ENCODE data around the gene TNNI3. TPM values are rescaled to one million over a fixed set of nuclear protein-coding genes. Genes with fewer than 3 reads are reported as not detected.

The TNNI3 gene
- total and polyA plus RNA-seq, 2 of the 4 experiments (the other 2 are of a cell fraction) = not detected

DNA sequence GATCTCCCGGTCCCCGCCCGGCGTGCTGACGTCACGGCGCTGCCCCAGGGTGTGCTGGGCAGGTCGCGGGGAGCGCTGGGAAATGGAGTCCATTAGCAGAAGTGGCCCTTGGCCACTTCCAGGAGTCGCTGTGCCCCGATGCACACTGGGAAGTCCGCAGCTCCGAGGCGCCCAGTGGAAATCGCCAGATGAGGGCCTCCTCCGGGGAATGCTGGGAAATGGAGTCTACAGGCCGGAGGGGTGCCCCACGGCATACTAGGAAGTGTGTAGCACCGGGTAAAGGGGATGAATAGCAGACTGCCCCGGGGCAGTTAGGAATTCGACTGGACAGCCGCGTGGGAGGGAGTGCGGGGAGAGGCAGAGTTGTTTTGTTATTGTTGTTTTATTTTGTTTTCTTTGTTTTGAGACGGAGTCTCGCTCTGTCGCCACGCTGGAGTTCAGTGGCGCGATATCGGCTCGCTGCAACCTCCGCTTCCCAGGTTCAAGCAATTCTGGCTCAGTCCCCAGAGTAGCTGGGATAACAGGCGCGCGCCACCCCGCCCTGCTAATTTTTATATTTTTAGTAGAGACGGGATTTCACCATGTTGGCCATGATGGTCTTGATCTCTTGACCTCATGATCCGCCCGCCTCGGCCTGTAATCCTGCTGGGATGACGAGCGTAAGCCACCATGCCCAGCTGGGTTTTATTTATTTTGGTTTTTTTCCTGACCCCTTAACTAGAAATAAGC lies 39.7 kb downstream of the TNNI3 start:
- intact Hi-C loops (cut with micrococcal nuclease) = no loop called here
- Histone ChIP-seq H4K8ac (ENCODE audit: low read depth in 2 of 2, low read length in 2 of 2) (peak overlapping the region; percentile 98), H3K4ac (ENCODE audit: low read depth, low read length) (peak overlapping the region; percentile 87), H3K9me1 (ENCODE audit: insufficient read depth, low read length) (peaks cover 4% of the 10 kb centered on the region; the same call in 1 of the 2 replicates), H3K4me2 (ENCODE audit: low read depth, low read length) (peak overlapping the region; percentile 86), H3K79me1 (ENCODE audit: low read depth in 1 of 2, low read length in 2 of 2) (peaks cover 11 to 31% of the 10 kb centered on the region in 2 experiments; a peak in 3 of 4 replicates), H3K27me3 (ENCODE audit: control insufficient read depth, insufficient read depth, low read length) (0 out of 2 replicates have a peak, but pooled peaks cover 3% of the 10 kb centered on the region), H3K9me3 (ENCODE audit: control insufficient read depth, insufficient read depth, low read length) (no peaks in the 10 kb centered on the region), H2BK120ac (ENCODE audit: low read depth, low read length) (peak overlapping the region; percentile 28), H2BK15ac (ENCODE audit: low read depth, low read length) (no peak overlapping the region; the same call in 2 of the 3 replicates), H2AK5ac (ENCODE audit: low read depth, low read length) (peak overlapping the region; percentile 13; the same call in 1 of the 2 replicates), H4K5ac (ENCODE audit: low read depth, low read length) (peak overlapping the region; percentile 86), H3K23ac (ENCODE audit: low read depth, low read length) (peak overlapping the region; percentile 74; the same call in 1 of the 2 replicates), H3K36me3 (ENCODE audit: control insufficient read depth, insufficient read depth, low read length) (no peaks in the 10 kb centered on the region; the same call in 1 of the 2 replicates), H2AK9ac (replicated peaks; ENCODE audit: low read depth, low read length, poor library complexity) (peak overlapping the region; percentile 5), H4K20me1 (ENCODE audit: insufficient read depth, low read length) (peaks cover 41% of the 10 kb centered on the region), H2BK5ac (ENCODE audit: low read depth, low read length, poor library complexity, severe bottlenecking) (peak overlapping the region; percentile 57), H2BK20ac (ENCODE audit: low read depth, low read length) (no peak overlapping the region), H4K91ac (ENCODE audit: insufficient read depth, low read depth, low read length) (peak overlapping the region; percentile 71), H3K4me1 (ENCODE audit: control insufficient read depth, insufficient read depth, low read length) (peaks cover 13% of the 10 kb centered on the region), H3K56ac (ENCODE audit: extremely low read depth, insufficient read depth, low read length) (peak overlapping the region; percentile 88; the same call in 1 of the 2 replicates), H3K9ac (ENCODE audit: low read depth, low read length) (peak overlapping the region; percentile 76), H3K4me3 (ENCODE audit: insufficient read depth, low read depth, low read length) (peak overlapping the region; percentile 69), H3K14ac (replicated peaks; ENCODE audit: low read depth, low read length) (peak overlapping the region; percentile 69), H3K18ac (ENCODE audit: low read depth, low read length) (peak overlapping the region; percentile 46; the same call in 1 of the 2 replicates), H2AFZ (replicated peaks; ENCODE audit: low read length, poor library complexity) (peak overlapping the region; percentile 95), H3K27ac (ENCODE audit: insufficient read depth, low read length) (peak overlapping the region; percentile 77)
- POLR2A ChIA-PET (ENCODE audit: unreplicated experiment) = interaction anchor here (0.6 kb wide), 1 partner anchor 1232 kb away, joined by 4 read pairs; no protein-coding TSS in a partner anchor
- 1% methylated on average over 33 of the region's 44 CpGs; no CpG with 5 or more reads in 1 of the 2 experiments for WGBS, 2 experiments (ENCODE audit: extremely low coverage in 2 of 2, insufficient read length in 1 of 2)
- DNase-seq (peak; percentile 99), ATAC-seq (ENCODE audit: low read depth) (peak; percentile 84)
- dilution Hi-C loops (cut with HindIII; ENCODE audit: low sequenced_read_pairs, unreplicated experiment) = no loop called here
- no peak for TF ChIP-seq MAFK (IDR thresholded peaks at IDR 0.05; ENCODE audit: low read depth, low read length)
- TF ChIP-seq BHLHE40 (IDR thresholded peaks at IDR 0.05; ENCODE audit: low read depth, low read length) = no peak
- TF ChIP-seq FOS (IDR thresholded peaks at IDR 0.05; ENCODE audit: low read depth, low read length) = no peak
- no peak for TF ChIP-seq POLR2A (IDR thresholded peaks at IDR 0.05; ENCODE audit: low read depth, low read length)
- TF ChIP-seq, protein P1, sequence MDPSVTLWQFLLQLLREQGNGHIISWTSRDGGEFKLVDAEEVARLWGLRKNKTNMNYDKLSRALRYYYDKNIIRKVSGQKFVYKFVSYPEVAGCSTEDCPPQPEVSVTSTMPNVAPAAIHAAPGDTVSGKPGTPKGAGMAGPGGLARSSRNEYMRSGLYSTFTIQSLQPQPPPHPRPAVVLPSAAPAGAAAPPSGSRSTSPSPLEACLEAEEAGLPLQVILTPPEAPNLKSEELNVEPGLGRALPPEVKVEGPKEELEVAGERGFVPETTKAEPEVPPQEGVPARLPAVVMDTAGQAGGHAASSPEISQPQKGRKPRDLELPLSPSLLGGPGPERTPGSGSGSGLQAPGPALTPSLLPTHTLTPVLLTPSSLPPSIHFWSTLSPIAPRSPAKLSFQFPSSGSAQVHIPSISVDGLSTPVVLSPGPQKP (IDR thresholded peaks at IDR 0.05; ENCODE audit: borderline replicate concordance, low read depth, low read length) = no peak
- no peak for TF ChIP-seq SMC3 (IDR thresholded peaks at IDR 0.05; ENCODE audit: low read depth, low read length)
- TF ChIP-seq RCOR1 (IDR thresholded peaks at IDR 0.05; ENCODE audit: insufficient replicate concordance, low read length) = no peak
- TF ChIP-seq MAZ (IDR thresholded peaks at IDR 0.05; ENCODE audit: borderline replicate concordance, low read depth, low read length) = peak; percentile 93
- no peak for TF ChIP-seq CEBPB (IDR thresholded peaks at IDR 0.05; ENCODE audit: low read depth, low read length)
- TF ChIP-seq MXI1 (IDR thresholded peaks at IDR 0.05; ENCODE audit: borderline replicate concordance, low read depth, low read length) = 0 out of 2 replicates have a peak, but pooled peaks have one; percentile 20
- TF ChIP-seq, protein P2, sequence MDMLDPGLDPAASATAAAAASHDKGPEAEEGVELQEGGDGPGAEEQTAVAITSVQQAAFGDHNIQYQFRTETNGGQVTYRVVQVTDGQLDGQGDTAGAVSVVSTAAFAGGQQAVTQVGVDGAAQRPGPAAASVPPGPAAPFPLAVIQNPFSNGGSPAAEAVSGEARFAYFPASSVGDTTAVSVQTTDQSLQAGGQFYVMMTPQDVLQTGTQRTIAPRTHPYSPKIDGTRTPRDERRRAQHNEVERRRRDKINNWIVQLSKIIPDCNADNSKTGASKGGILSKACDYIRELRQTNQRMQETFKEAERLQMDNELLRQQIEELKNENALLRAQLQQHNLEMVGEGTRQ (IDR thresholded peaks at IDR 0.05; ENCODE audit: low read depth, low read length) = peak; percentile 11; the same call in 1 of the 2 replicates
- in situ Hi-C loops (cut with MboI; ENCODE audit: low sequenced_read_pairs) = loop anchor here (25.0 kb wide), 1 partner anchor 519 kb away; the partner anchor contains the start of genes CCDC106, ZNF580 and ZNF581
- BruUV-seq (replicated peaks) = no TSS peak
- CTCF ChIA-PET = interaction anchor here (0.5 kb wide), 1 partner anchor 1017 kb away, joined by 5 read pairs; no protein-coding TSS in a partner anchor
